Renal pelvis (tissue), 4 donors: ENCODE results near the gene CGREF1. TPM values are rescaled to one million over a fixed set of nuclear protein-coding genes. Genes with fewer than 3 reads are reported as not detected.
"Not testable (repeated sequence)": the region's sequence is repeated elsewhere in the genome, so short reads cannot be mapped to it uniquely, and the experiment has no call there.

Experiments used
- DNase-seq: peaks from one replicate; pipeline ENCODE4 v3.0.0-alpha.2; 2013
- polyA plus RNA-seq, 3 donors: library from polyadenylated mRNA; unstranded; fragments of 120-200 nt; gene quantifications; one replicate each; pipeline ENCODE4 v1.2.1, GENCODE V29; 2013; ENCODE audit not compliant: insufficient read length in 3 of 3

The CGREF1 gene
- polyA plus RNA-seq, 3 donors: 5.7 to 8.1 (median 7.5) TPM

DNA sequence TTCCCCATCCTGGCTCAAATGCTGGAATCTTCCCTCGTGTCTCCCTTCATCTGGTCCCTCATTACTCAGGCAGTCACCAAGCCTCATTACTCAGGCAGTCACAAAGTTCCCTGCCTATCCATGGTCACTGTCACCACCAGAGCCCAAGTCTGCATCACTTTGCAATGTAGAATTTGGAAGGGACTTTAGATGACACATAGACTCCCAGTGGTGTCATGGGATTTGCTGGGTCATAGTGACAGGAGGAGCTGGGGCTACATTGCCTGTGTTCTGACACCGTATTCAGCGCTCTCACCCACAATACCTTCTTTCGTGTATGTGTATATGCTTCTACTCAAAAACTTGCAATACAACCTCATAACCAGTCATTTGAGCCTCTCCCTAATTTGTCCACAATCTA is 42.6 kb downstream of the CGREF1 start:
- no peak for DNase-seq

DNA sequence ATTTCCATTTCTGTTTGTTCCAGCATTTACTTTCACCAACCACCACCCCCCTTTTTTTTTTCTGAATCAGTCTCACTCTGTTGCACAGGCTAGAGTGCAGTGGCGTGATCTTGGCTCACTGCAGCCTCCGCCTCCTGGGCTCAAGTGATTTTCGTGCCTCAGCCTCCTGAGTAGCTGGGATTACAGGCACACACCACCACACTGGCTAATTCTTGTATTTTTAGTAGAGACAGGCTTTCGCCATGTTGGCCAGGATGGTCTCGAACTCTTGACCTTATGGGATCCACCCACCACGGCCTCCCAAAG is 43.4 kb downstream of the CGREF1 start:
- not testable (repeated sequence) for DNase-seq

DNA sequence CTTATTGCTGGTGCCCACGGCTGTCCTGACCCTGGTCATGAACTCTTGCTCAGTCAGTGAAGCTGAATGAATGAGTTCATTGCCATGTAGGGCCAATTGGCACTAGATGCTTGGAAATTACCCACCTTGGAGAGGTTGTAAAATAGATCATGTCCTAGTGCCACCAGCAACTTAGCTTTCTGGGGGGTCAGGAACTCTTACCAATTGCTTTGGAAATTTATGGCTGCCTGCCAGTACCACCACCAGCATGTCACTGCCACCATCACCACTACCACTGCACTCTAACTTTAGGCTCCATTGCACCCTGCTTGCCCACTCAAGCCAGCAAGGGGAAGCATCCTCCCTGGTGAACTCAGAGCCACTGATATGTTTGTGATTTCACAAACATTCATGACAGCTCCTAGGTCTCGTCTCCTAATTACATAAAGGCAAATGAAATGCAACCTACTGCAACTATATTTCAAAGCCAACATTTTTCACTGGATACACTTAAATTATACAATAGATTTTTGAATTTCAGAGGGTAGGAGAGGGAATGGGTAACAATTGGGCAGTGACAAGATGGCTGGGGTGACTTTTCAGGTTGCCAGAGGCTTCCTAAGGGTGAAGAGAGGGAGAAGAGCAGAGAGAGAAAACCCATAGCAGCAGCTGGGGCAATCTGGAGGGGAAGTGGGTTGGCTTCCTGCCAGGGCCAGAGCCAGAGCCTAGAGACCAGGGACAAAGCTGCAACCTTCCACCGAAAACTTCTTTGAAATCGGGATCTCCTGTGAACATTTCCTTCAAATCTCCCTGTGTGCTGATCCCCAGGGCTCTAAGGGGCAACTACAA is 44.0 kb downstream of the CGREF1 start:
- no peak for DNase-seq

DNA sequence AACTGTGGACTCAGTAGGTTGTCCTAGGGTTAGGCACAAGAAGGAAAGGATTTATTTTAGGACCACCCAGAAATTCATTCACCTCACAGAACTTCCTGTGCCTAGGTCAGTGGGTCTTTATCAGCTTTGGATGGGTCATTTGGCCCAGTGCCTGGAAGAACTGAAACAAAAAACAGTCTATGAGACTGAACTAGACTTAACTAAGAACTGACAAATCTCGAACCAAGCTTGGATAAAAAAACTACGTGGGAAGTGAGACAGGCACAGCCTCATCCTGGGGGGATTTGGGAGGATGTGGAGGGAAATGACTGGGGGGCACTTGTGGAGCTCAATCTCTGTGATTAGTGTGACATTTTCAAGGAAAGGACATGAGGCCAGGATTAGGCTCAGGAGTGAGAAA is 45.1 kb downstream of the CGREF1 start:
- DNase-seq: no peak

DNA sequence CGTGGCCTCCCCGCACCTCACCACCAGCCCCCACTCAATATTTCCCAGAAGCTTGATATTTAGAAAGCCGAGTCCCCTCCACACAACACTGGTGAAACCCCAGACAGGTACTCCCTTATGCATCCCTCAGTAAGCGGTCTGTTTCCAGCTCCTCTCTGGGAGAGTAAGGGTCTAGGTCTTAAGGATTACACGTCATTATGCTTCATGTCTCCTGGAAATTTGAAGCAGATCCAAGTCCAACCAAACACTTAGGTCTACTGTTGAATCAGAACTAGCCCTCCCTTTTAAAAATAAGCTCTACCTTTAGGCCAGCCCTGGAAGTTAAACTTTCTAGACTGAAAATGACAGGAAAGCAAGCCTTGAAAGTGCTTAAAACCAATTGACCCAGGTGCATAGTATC is 46.0 kb downstream of the CGREF1 start:
- DNase-seq: no peak

DNA sequence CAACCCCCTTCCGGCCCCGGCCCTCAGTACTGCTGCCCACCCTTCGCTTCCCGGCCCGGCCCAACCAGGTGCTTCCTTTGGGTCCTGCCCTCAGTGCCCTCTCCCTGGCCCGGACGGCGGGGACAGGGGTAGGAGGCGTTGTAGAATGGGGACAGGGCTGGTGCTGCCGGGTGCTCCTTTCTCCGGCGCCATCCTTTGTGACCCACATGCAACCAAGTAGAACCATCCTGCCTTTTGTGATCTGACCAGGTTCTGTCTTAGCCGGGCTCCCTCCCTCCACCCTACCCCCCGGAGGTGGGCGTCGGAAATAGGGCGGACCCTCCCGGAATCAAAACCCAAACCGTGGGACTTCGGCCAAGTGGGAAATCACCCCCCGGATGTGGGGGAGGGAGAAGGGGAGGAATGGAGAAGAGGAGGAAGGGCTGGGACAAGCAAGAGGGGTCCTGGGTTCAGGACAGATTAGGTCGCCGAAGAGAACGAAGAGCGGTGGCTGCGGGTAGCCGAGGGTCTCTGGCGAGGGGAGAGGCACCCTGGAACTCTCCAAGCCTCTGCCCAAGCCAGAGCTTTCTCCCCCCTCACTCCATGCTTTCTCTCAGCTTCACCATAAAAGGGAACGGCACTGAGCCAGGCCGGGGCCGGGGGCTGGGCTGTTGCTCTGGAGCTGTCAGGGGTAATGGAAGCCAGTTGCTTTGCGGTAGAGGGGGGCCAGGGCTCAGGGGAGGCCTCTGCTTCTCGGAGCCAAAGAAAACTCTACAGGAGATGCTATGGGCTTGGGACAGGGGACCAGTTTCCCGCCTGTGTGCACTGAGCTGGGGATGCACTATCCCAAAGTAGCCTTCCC is 46.7 kb downstream of the CGREF1 start:
- peak; percentile 91 for DNase-seq

DNA sequence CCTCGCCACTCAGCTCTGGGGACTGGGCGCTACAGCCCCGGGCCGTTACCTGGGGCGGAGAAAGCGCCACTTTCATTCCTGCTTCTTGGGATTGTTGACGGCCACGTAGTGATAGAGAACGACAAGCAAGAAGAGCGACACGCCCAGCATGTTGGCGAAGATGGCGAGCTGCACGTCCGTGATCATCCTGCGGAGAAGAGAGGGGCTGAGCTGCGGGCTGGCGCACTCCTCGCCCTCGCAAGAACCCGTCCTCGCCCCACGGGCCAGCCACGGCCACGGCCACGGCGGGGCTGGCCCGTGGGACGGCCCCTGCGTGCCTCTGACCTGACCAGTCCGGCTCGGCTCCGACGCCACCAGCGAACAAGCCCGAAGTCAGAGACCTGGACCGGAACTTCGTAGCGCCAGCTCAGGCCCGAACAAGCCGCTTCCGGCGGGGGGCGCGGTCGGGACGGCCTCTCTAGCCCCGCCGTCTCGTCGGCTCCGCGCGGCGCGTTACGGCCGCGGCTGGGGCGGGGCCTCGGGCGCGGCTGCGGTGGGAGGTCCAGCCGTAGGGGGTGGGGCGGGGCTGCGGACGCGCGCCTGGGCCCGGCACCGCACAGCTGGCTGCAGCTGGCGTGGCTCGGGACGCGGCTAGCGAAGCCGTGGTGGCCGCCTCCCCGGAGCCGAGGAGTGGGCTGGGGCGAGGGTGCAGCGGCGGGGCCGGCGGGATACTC is 47.5 kb downstream of the CGREF1 start, which contains the start of gene OST4:
Gene OST4, minus strand, starts transcription at position 378 of the 713 bp plus-strand sequence.
- DNase-seq: peak; percentile 95

DNA sequence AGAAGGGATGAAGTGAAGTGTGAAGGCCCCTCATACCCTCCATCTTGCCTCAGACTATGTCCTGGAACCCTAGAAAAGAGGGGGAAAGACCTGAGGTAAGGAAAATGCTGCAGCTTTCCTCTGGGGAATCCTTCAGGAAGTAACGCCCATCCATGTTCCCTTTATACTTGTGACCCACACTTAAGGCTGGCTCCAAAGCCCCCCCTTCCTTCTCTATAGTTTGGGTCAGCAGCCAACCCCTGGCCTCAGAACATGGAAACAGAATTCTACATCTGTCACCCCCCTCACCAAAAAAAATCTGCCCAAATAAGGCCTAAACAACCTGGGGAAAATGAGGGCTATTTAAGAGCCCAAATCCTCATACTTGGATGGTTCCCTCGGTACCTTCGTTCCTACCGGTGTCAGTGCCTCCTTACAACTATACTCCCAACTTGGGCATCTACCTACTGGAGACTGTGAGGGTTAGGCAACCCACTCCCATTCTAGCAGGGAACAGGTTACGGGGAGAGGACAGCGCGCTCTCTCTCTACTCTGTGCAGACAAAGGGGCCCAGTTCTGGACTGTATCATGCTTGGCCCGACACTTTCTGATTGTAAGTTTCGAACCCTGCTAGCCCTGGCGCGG is 48.2 kb downstream of the CGREF1 start:
- DNase-seq: no peak

DNA sequence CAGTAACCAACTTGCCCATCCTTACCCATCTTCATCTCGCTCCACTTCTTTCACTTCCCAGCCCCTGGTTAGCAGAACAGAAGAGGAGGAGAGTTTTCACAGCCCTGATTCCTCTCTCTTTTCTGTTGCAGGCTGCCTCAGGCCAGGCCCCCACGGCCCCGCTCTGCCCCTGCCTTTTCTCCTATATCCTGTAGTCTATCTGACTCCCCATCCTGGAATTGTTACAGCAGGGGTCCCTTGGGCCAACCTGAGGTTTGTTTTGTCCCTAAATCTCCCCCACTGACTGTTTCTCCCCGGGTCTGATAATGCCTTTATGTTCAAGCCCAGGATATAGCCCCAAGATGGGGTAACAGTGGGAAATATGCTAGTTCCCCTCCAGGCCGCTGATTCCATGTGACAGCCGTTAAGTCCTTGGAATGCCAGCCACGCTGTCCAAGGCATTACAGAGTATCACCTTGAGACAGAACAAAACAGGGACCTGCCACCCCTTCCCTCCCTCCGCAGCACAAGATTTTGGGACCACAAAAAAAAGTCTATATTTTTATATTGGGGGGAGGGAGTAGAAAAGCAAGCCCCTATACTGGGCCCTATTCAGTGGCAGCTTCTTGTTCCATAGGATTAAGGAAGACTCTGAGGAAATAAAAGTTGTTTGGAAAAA is 48.8 kb downstream of the CGREF1 start:
- DNase-seq: no peak

DNA sequence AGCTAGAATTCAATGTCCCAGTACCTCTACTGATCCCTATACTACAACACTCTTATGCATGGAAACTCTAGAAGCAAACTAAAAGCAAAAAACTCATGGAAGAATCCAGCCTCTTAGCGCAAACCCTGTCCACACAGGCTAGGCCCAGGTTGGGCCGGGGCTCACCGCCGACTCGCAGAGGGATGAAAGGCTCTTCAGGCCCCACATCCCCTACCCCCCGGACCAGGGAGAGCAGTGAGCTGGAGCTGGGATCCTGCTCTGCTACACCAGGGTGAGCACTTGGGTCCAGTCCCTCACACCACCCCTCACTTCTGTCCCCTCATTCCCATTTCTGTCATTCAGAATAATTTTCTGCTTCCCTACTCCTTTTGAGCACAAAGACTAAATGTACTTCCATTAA is 49.5 kb downstream of the CGREF1 start:
- no peak for DNase-seq

DNA sequence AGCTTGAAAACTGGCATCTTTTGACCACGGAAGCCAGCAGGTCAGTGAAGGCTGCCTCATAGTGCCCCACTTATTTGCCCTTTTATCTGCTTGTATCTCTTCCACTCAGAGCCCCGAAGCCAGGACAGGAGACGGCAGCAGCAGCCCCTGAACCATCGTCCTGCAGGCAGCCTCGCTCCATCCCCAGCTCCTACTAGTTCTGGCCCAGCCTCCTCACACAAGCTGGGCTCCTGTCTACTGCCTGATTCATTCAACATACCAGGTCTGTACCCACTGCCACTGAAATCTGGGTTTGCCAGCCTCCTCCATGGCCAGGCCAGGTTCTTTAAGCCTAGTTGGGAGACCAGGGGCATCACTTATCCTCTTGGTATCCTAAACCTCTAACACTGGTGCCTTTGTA is 51.5 kb downstream of the CGREF1 start:
- DNase-seq: no peak

DNA sequence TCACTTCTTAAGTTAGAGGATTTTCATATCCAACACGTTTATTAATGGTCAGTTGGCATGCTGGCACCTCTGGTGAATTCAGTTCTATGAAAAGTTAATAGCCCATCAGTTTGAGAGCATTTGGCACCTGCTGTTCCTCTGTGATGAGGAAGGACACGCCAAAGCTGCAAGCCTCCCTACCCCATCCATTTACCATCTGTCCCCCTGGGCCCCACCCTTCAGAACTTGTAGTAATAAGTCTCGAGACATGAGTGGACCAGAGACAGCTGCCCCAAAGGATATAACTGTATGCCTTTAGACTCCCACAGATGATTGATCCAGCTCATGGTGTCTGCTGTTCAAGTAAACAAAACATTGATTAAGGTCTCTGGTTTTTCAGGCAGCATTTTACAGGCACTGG is 53.8 kb downstream of the CGREF1 start:
- DNase-seq: no peak

DNA sequence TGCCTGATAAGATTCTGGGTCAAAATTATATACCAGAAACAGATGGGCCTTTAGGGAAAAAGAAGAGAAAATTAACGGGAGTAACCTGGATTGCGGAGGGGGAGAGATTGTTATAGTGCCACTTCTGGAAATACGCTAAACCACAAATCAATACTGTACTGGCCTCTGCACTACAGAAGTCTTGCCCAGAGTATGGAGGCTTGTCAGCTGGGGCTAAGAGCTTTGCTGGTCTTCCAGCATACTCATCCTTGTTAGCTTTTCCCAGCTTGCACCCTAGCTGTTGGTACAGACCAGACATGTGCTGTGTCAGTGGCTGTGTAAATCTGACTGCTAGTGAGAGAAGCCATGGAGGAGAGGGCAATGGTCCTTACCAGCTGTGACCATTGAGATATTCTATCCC is 58.6 kb downstream of the CGREF1 start:
- DNase-seq: no peak

DNA sequence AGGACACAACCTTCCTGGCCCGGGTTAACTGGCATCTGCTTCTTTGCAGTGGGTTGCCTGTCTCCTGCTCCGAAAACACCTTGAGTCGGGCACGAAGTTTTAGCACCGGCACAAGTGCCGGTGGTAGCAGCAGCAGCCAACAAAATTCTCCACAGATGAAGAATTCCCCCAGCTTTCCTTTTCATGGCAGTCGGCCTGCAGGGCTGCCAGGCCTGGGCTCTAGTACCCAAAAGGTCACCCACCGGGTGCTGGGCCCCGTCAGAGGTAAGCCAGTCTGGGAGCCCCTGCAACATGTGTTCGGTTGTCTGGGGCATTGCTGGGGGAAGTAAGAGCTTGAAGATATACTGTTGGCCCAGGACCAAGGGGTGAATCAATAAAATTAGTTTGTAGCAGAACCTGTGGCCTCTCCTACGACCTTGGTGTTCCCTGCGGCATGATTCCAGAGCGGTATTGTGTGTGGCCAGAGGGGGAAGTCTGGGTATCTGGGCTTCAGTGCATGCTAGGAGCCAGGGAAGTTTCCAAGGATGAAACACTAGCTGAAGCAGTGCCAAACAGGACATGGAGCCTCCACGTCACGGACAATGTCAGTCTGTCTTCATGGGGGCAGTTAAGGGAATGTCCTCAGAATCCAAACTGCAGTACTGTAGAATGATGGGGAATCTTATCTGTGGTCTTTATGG is 59.6 kb downstream of the CGREF1 start:
- no peak for DNase-seq

DNA sequence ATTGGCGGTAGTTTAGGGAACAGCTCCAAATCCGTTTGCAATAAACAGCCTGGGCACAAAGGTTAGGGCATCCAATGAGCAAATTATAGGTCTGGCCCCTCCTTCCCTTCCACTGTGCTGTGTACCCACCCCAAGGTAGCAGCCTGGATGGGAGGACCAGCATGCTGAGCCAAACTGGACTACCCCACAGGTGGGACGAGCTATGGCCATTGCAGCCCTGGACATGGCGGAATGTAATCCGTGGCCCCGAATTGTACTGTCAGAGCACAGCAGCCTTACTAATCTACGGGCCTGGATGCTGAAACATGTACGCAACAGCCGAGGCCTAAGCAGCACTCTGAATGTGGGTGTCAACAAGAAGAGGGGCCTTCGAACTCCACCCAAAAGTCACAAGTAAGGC is 60.7 kb downstream of the CGREF1 start:
- no peak for DNase-seq

DNA sequence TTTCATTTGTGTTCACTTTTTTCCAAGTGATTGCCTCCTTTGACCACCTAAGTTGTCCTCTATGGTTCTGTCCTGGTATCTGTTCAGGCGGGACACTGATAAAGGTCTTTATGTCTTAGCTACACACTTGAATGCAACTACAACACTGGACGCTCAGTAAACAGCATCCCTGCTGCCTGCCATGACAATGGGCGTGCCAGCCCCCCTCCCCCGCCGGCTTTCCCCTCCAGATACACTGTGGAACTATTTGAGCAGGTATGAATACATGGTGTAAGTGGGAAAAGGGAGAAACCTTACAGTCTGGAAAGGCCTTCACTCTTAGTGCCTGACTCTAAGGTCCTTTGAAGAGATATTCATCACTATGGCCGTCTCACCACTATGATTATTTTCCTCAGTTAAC is 61.7 kb downstream of the CGREF1 start:
- no peak for DNase-seq

DNA sequence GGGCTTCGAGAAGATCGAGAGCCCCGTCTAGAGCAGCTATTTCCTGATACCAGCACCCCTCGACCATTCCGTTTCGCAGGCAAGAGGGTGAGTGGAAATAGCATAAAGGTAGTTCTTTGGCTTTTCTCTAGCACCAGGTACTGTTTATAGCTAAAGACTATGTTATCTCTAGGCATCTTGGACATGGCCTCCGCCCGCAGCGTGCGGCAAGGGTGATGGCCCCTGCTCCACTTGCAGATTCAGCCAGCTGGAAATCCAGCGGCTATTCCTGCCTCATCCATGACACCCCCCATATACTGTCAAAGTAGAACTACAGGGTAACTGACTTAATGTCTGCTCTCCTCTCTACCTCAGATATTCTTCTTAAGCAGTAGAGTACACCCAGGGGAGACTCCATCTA is 64.2 kb downstream of the CGREF1 start:
- DNase-seq: no peak

DNA sequence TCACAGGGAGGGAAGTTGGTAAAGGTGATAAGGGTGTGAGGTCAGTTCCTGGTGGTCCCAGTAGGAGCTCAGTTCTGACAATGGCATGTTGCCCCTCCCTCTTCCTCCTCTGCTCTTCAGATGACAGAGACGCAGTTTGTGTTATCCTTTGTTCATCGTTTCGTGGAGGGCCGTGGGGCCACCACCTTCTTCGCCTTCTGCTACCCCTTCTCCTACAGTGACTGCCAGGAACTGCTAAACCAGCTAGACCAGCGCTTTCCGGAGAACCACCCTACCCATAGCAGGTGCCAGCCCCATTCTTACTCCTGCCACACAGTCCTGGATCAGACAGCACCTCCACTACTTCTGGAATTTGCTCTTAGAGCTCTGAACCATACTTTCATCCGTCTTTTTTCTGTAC is 65.2 kb downstream of the CGREF1 start:
- DNase-seq: no peak

DNA sequence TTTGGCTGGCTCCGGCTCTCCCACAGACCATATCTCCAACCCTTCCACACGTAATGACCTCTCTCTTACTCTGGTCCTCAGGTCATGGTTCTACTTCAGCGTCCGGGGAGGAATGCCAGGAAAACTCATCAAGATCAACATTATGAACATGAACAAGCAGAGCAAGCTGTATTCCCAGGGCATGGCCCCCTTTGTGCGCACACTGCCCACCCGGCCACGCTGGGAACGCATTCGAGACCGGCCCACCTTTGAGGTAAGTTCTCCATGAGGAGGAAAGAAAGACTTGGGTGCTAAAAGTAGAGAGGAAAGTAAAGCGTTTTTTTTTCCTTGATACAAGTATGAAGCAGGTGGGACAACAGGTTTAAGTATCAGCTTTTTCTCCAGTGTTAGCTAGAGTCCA is 65.6 kb downstream of the CGREF1 start:
- no peak for DNase-seq

DNA sequence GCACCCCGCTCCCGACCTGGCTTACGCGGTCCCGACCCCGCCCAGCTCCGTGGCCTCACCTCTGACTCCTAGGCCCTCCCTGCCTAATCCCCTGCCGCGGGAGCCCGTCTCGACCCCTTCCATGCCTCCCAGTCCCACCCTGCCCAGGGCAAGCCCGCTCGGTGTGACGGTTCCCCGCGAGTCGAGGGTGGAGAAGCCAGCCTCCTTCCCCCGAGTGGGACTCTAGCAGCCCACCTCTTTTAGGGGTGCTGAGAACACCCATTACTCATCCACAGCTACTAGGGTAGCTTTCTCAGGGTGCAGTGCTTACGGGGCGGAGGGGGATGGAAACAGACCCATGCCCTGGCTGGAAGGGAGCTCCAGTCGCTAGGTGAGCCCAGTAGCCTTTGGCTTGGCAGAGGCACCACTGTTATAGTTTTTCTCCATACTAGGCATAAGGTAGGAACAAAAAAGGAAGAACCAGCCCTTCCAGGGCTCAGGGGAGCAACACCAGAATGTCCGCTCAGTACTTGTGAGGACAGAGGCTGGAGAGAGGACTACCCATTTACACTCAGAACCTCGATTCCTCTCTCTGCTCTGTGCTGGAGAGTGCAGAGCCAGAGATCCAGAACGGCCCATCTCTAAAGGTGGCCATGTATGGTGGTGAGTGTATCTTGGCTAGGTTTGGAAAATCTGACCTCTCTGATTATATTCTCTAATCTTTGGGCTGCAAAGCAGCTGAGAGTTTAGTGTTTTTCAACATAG is 66.9 kb downstream of the CGREF1 start:
- DNase-seq: no peak
